ENCODE measurements around the gene ABCC8. TPM values are rescaled to one million over a fixed set of nuclear protein-coding genes. Genes with fewer than 3 reads are reported as not detected.

The ABCC8 gene
- polyA plus RNA-seq, 1 of the 3 experiments (the other 2 are of a cell fraction), result 1.1 TPM

DNA sequence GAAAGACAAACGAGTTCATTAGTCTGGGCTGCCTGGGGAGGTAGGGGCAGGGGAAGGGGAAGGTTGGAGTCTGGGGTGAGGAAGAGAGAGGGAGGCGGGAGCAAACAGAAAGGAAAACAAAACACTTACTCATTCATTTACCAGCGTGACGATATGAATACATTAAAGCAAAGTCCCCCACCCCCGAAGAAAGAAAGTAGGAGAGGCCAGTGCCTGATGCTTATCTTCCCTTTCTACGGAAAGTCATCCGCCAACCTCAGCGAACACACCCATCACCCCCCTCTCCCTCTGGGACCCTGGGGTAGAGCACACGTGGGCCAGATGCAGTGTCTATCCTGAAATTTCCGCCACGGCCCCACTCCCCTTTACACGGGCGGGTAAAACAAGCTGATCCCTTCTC is 13.7 kb downstream of the ABCC8 start:
- Histone ChIP-seq H3K9ac (no peak overlapping the region), H3K9me3 (no peaks in the 10 kb centered on the region), H3K4me1 (ENCODE audit: control insufficient read depth in 1 of 2, insufficient read depth in 2 of 2, low read depth in 1 of 2, low read length in 1 of 2) (peaks cover 0 to 11% of the 10 kb centered on the region in 2 experiments; a peak in 1 of 4 replicates), H2AFZ (ENCODE audit: low read depth) (no peak overlapping the region), H3K9me2 (no peaks in the 10 kb centered on the region), H3K4me3 (ENCODE audit: low read depth in 2 of 2, low read length in 1 of 2) (no peak overlapping the region), H3K36me3 (replicated peaks in 1 of 2; ENCODE audit: control insufficient read depth in 1 of 2, insufficient read depth in 2 of 2, low read length in 1 of 2) (no peaks in the 10 kb centered on the region), H4K20me1 (ENCODE audit: insufficient read depth) (no peaks in the 10 kb centered on the region), H3K4me2 (no peak overlapping the region), H3K27ac (ENCODE audit: low read depth in 2 of 2, low read length in 1 of 2) (no peak overlapping the region), H3F3A (replicated peaks; ENCODE audit: insufficient read depth) (no peaks in the 10 kb centered on the region), H3K79me2 (ENCODE audit: insufficient read depth) (no peaks in the 10 kb centered on the region), H3K27me3 (ENCODE audit: insufficient read depth) (no peaks in the 10 kb centered on the region)
- TF ChIP-seq YY1 (IDR thresholded peaks at IDR 0.05; ENCODE audit: low read depth) (no peak), PBX3 (IDR thresholded peaks at IDR 0.05) (no peak), NFIC (IDR thresholded peaks at IDR 0.05; ENCODE audit: borderline replicate concordance) (no peak), JUND (IDR thresholded peaks at IDR 0.05) (no peak), MXI1 (IDR thresholded peaks at IDR 0.05; ENCODE audit: low read depth, low read length) (no peak), POLR2AphosphoS5 (IDR thresholded peaks at IDR 0.05; ENCODE audit: low read depth, low read length) (no peak)
- WGBS (ENCODE audit: low lambda C conversion rate), result 70% methylated on average over 9 of the region's 13 CpGs
- CTCF ChIA-PET, result interaction anchor here (0.9 kb wide), 1 partner anchor 65 kb away, joined by 3 read pairs; no protein-coding TSS in a partner anchor
- POLR2A ChIA-PET, result no interaction called here
- no peak for DNase-seq

DNA sequence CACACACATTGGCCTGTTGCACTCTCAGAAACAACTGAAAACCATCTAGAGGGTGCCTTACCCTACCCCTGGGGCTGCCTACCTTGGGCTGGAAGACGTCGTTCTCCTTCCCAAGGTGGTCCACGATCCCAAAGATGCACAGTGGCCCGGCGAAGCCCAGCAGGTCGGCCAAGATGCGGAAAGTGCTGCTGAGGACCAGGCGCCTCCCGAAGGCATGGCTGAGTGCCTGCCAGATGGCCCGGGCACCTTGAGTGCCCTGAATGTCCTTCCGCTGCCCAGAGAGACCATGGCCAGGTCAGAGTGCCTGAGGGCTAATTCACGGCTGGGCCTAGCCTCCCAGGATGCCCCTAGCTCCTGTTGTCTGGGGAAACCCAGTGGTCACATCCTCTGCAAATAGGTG is 16.2 kb downstream of the ABCC8 start:
- Histone ChIP-seq H3K9me2 (no peaks in the 10 kb centered on the region), H4K20me1 (ENCODE audit: insufficient read depth) (no peaks in the 10 kb centered on the region), H3K27ac (ENCODE audit: low read depth in 2 of 2, low read length in 1 of 2) (no peak overlapping the region), H3K27me3 (ENCODE audit: insufficient read depth) (peaks cover 15% of the 10 kb centered on the region; the same call in 1 of the 2 replicates), H3K4me2 (no peak overlapping the region), H3K9me3 (no peaks in the 10 kb centered on the region), H3K4me3 (ENCODE audit: low read depth in 2 of 2, low read length in 1 of 2) (no peak overlapping the region), H3K79me2 (ENCODE audit: insufficient read depth) (no peaks in the 10 kb centered on the region), H3K4me1 (ENCODE audit: control insufficient read depth in 1 of 2, insufficient read depth in 2 of 2, low read depth in 1 of 2, low read length in 1 of 2) (peaks cover 0 to 14% of the 10 kb centered on the region in 2 experiments; a peak in 1 of 4 replicates), H3F3A (replicated peaks; ENCODE audit: insufficient read depth) (no peaks in the 10 kb centered on the region), H2AFZ (ENCODE audit: low read depth) (no peak overlapping the region), H3K36me3 (replicated peaks in 1 of 2; ENCODE audit: control insufficient read depth in 1 of 2, insufficient read depth in 2 of 2, low read length in 1 of 2) (no peaks in the 10 kb centered on the region), H3K9ac (no peak overlapping the region)
- no peak for DNase-seq
- ChIA-PET CTCF (interaction anchor here (0.6 to 1.0 kb wide), 2 partner anchors 9 to 76 kb away, joined by 3 read pairs; no protein-coding TSS in a partner anchor), POLR2A (no interaction called here)
- WGBS (ENCODE audit: low lambda C conversion rate), result 77% methylated on average over 9 of the region's 12 CpGs
- TF ChIP-seq SMC3 (IDR thresholded peaks at IDR 0.05; ENCODE audit: low read depth, low read length) (no peak), USF2 (IDR thresholded peaks at IDR 0.05; ENCODE audit: borderline replicate concordance, low read depth, low read length) (no peak), TEAD4 (IDR thresholded peaks at IDR 0.05; ENCODE audit: borderline replicate concordance, insufficient read depth) (no peak), GATA2 (CRISPR knock-in tag; IDR thresholded peaks at IDR 0.05) (no peak), POLR2AphosphoS5 (IDR thresholded peaks at IDR 0.05; ENCODE audit: low read depth, low read length) (no peak), YY1 (IDR thresholded peaks at IDR 0.05; ENCODE audit: low read depth) (no peak), CTCF (IDR thresholded peaks at IDR 0.05) (no peak), PBX3 (IDR thresholded peaks at IDR 0.05) (no peak), FOXM1 (IDR thresholded peaks at IDR 0.05; ENCODE audit: low read depth) (no peak)
- TF ChIP-seq, protein P1, sequence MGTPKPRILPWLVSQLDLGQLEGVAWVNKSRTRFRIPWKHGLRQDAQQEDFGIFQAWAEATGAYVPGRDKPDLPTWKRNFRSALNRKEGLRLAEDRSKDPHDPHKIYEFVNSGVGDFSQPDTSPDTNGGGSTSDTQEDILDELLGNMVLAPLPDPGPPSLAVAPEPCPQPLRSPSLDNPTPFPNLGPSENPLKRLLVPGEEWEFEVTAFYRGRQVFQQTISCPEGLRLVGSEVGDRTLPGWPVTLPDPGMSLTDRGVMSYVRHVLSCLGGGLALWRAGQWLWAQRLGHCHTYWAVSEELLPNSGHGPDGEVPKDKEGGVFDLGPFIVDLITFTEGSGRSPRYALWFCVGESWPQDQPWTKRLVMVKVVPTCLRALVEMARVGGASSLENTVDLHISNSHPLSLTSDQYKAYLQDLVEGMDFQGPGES (IDR thresholded peaks at IDR 0.05; ENCODE audit: low read depth, low read length), result no peak

All from SK-N-SH (cell line).